ENCODE measurements around the gene SLC6A9.

GRCh38 chr1:43991476-43992231, 39.6 kb downstream of the SLC6A9 start, which contains the start of gene CCDC24:
- TF ChIP-seq CTCF (conservative IDR thresholded peaks at IDR 0.05 in 1 of 2, IDR thresholded peaks at IDR 0.05 in 1 of 2; ENCODE audit: extremely low read depth in 1 of 2, insufficient read depth in 1 of 2, low read depth in 1 of 2, low read length in 2 of 2) (no peak), EZH2 (IDR thresholded peaks at IDR 0.05; ENCODE audit: borderline replicate concordance, low read length) (no peak)
